Glomerular visceral epithelial cell (primary cell): Measurements from ENCODE around the gene CDK2AP2.

Experiments
- DNase-seq: peaks from one replicate; pipeline ENCODE4 v3.0.0-alpha.2; 2016; ENCODE audit errors: extremely low spot score

Gene CDK2AP2

GRCh38 chr11:67503119-67504004, 4.6 kb downstream of the CDK2AP2 start:
- no peak for DNase-seq

GRCh38 chr11:67502328-67502979, 5.5 kb downstream of the CDK2AP2 start:
- DNase-seq, result no peak

DNA sequence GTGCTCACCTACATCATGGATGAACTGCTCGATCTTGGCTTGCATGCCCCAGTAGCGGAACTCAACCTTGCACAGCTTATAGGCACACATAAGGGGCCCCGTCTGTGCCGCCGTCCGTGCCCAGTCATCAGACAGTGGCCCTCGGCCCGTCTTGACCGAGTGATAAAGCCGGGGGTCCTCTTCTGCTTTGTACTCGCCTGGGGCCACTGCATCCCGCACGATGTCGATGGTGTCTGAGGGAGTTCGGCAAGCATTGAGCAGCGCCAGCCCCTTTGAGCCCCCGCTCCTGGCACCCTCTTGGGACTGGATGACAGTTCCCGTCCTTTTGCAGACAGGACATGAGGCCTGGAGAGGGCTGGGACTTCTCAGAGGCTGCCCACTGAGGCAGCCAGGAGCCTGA, 6.1 kb downstream of the CDK2AP2 start:
- DNase-seq, result no peak

- DNase-seq, result no peak
Measured at GRCh38 chr11:67500831-67501715, 6.9 kb downstream of the CDK2AP2 start.

GRCh38 chr11:67500484-67500821, 7.5 kb downstream of the CDK2AP2 start:
- no peak for DNase-seq

- DNase-seq, result no peak
Measured at GRCh38 chr11:67499808-67500483, 8.0 kb downstream of the CDK2AP2 start.

GRCh38 chr11:67498544-67498972, 9.4 kb downstream of the CDK2AP2 start:
- no peak for DNase-seq

DNA sequence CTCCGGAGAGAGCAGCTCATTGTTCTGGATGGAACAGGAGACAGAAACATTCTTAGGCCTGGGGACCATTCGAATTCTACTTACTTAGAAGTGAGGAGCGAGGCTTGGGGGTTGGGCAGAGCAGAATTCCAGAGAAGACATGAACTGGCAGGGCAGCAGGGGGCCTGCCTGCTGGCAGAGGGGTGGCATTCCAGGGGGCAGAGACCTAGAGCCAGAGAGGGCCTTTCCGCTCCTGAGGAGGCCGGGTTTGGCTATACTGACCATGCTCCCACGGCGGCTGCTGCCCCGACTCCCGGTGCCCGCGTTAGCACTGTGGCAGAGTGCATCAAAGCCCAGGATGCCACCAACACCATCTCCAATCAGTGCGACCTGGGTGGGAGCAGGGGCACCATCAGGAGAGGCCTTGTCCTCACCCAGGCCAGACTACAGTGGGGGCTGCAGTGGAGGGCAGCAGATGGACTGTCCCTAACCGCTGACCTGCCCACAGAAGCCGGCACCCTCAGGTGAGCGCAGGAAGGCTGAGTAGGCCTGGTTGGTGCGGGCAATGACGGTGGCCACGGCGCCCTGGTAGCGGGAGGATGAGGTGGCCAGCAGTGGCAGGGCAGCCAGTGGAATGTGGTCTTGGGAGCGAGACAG, 10.2 kb downstream of the CDK2AP2 start:
- DNase-seq, result no peak

DNA sequence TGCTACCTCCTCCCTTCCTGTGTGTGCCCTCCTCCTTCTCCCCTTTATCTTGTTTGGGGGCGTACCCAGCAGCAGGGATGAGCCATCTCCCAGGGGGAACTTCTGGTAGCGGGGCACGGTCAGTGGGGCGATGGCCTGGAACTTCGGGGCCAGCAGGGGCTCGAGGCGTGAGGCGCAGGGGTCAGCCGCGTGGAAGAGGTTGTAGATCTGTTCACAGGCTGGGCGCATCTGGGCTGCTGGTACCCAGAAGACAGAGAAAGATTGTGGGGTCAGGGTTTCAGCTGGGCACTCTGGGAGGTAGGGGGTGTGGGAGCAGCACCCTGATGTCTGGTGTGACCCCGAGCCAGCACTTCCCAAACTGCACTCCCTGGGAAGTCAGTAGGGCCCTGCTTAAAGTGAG, 11.8 kb downstream of the CDK2AP2 start:
- DNase-seq, result no peak

GRCh38 chr11:67495234-67496005, 12.5 kb downstream of the CDK2AP2 start:
- no peak for DNase-seq

- DNase-seq, result no peak
Measured at GRCh38 chr11:67494371-67495233, 13.4 kb downstream of the CDK2AP2 start.

DNA sequence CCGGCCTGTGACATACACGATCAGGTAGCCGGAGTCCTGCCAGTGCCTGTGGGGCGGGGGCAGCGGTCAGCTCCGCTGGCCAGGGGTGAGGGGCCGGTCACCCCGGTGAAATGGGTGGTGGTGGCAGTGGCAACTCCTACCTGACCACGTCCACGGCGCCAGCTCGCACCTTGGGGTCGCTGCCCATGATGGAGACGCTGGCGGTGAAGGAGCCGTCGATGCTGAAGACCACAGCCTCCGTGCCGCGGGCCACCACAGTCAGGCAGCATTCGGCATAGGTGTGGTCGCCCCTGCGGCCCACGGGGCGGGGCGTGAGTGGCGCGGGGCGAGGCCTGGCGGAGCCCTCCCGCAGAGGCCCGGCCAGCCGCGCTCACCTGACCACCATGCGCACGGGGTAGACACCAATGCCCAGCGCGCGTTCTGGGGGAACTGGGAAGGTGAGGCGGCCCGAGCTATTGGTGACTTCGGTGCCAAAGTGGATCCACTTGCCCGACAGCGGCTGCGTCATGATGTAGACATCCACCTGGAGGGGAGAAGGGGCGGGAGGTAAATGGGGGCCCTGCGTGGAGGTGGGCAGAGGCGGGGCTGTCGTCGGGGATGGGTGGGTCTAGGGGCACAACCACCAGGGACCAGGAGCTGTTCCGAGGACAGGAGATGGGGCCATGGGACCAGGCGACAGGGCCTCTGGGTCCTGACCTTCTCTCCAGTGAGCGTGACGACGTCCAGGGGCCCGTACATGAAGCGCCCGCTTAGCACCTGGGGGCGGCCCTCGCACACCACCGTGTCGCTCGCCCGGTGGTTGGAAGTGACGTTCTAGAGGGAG, 14.2 kb downstream of the CDK2AP2 start:
- DNase-seq, result no peak

DNA sequence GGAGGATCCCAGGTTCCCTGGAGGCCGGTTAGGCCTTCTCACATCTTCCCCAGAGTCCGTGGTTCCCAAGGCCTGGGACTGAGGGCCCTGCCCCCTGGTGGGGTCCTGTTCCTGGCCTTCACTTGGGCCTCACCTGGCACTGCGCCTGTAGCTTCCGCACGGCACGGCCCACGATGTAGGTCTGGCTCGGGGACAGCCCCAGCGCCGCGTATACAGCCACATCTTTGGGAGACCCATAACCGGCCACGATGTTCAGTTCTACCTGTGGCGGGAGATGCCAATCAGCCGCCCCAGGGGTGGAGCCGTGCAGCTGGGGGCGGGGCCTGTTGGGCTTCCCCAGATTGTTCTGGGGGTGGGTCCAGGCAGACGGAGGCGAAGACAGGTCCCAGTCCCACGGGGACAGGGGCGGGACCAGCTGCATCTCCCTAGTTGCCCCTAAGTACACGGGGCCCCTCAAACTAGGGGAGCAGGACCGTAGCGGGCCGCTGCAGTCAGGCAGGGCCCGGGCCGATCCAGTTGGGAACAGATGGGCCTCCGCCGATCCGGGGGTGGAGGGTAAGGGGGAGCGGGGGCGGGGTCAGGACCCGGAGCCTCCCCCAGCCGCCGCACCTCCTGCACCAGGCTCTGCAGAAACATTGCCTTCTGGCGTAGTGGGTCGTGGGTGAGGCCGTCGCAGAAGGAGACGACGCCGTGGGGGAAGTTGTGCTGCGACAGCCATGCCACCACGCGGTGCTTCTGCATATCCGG, 15.0 kb downstream of the CDK2AP2 start:
- DNase-seq, result no peak

GRCh38 chr11:67492069-67492727, 15.8 kb downstream of the CDK2AP2 start:
- DNase-seq, result no peak

- DNase-seq, result no peak
Measured at GRCh38 chr11:67491276-67492068, 16.5 kb downstream of the CDK2AP2 start.

- DNase-seq, result no peak
Measured at GRCh38 chr11:67490727-67491065, 17.3 kb downstream of the CDK2AP2 start.
